COLO668 (cell line): Measurements from ENCODE around the gene IFITM1.
A peak's percentile ranks its signal among the peaks of the same experiment; 100 is the strongest.
"Not testable (repeated sequence)": the region's sequence is repeated elsewhere in the genome, so short reads cannot be mapped to it uniquely, and the experiment has no call there.

Experiments used
- DNase-seq: peaks from one replicate; lab custom pipeline; 2025; ENCODE audit not compliant: unreplicated experiment; lab: John Stamatoyannopoulos, UW

IFITM1 gene

DNA sequence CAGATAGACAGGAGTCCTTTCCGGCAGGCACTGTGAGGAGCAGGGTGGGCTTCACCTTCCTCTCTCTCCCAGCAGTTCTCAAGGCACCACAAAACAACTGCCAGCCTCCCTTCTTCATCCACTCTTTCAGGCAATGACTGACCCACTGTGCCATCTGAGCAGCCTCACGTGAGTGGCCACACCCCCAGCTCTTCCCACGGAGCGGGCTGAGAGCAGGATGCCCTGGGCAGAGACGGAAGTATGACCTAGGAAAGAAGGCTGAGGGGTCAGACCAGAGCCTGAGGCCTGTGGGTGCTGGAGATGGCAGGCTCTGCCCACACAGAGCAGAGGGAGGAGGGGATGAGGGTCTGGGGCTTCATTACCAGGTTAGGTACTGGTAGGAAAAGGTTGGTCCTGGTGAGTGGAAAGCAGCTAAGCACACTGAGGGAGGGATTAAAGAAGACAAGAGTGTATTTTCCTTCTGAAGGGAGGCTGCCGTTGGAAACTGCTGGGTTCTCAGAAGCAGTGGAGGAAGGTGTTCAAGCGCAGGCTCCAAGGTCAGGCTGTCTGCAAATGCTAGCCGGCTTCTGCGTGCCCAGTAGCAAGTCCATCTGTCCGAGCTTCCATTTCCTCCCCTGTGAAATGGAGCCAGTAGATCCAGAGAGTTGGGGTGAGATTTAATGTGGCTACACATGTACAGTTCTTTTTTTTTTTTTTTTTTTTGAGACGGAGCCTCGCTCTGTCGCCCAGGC lies 31.0 kb upstream of the IFITM1 start:
- DNase-seq: no peak

- DNase-seq: no peak
Observed at GRCh38 chr11:283405-284104, 30.3 kb upstream of the IFITM1 start.

- DNase-seq: no peak
Observed at GRCh38 chr11:284105-285020, 29.5 kb upstream of the IFITM1 start.

DNA sequence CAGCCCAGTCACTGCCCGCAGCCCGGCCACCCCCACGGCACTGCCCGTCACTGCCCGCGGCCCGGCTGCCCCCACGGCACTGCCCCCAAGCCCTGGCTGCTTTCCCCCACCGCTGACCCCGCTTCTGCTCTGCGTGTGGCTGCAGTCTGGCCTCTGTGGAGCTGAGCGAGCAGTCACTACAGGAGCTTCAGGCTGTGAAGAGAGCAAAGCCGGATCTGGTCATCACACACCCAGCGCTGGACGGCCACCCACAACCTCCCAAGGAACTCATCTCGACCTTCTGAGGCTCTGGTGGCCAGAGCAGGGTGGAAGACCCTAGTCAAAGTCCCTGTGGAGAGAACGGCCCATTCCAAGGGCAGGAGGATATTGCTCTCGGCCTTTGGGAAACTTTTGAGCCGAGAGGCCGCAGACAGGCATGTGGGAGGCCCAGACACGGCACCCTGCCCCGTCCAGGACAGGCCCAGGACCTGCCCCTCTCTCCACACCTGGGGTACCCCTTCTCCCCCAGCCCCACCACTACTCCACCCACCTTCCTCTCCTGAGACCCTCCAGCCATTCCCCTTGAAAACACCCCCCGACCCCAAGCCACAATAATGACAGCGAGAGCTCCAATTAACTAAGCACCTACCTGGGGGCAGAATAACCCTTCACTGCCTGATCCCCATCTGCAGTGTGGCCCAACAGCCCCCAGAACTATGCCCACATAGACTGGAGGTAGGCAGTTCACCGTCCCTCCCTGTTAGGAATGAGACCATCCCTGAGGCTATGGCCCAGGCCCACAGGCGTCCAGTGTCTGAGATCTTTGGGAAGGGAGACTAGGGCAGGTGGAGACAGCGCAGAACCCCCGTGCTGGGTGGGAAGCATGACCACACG lies 28.6 kb upstream of the IFITM1 start:
- no peak for DNase-seq

GRCh38 chr11:285894-286220 lies 28.0 kb upstream of the IFITM1 start:
- no peak for DNase-seq

DNA sequence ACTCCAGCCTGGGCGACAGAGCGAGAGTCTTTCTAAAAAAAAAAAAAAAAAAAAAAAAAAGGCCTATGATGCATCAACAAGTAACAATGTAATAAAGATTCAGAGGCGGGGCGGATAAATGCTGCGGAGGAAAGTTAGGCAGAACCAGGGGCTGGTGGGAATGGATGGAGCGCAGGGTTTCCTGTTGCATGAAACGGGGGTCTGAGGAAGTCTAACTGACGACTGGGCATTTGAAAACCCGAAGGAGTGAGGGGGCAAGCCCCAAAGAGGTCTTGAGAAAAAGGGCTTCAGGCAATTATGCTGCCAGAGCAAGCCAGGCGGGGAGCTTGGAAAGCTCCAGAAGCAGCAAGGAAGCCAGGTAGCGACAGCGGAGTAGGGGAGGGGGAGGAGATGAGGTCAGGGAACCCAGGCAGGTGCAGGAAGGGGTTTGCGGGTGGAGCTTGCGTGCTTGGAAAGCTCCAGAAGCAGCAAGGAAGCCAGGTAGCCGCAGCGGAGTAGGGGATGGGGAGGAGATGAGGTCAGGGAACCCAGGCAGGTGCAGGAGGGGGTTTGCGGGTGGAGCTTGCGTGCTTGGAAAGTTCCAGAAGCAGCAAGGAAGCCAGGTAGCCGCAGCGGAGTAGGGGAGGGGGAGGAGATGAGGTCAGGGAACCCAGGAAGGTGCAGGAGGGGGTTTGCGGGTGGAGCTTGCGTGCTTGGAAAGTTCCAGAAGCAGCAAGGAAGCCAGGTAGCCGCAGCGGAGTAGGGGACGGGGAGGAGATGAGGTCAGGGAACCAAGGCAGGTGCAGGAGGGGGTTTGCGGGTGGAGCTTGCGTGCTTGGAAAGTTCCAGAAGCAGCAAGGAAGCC lies 26.6 kb upstream of the IFITM1 start:
- not testable (repeated sequence) for DNase-seq

GRCh38 chr11:287821-288477 lies 25.9 kb upstream of the IFITM1 start:
- no peak for DNase-seq

GRCh38 chr11:288478-289397 lies 25.1 kb upstream of the IFITM1 start, which contains the start of gene PGGHG:
TSS of gene PGGHG (plus strand) at chr11:289126. CDS start at chr11:289817, 691 bp downstream.
- peak; percentile 7 for DNase-seq

DNA sequence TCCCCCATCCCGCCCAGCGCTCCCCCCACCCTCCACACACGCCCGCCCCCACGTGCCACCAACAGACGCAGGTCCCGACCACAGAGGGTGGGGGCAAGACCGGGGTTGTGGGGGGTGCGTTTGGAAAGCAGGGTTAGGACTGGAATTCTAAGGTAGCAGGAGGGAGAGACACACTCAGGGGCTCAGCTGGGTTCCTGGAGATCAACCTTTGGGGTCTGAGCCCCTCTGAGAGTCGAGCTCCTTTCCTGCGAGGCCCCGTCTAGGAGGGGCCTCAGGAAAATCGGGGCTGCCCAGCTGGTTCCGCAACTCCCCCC lies 24.5 kb upstream of the IFITM1 start:
- DNase-seq: no peak

GRCh38 chr11:289712-290620 lies 23.9 kb upstream of the IFITM1 start:
- DNase-seq: no peak

DNA sequence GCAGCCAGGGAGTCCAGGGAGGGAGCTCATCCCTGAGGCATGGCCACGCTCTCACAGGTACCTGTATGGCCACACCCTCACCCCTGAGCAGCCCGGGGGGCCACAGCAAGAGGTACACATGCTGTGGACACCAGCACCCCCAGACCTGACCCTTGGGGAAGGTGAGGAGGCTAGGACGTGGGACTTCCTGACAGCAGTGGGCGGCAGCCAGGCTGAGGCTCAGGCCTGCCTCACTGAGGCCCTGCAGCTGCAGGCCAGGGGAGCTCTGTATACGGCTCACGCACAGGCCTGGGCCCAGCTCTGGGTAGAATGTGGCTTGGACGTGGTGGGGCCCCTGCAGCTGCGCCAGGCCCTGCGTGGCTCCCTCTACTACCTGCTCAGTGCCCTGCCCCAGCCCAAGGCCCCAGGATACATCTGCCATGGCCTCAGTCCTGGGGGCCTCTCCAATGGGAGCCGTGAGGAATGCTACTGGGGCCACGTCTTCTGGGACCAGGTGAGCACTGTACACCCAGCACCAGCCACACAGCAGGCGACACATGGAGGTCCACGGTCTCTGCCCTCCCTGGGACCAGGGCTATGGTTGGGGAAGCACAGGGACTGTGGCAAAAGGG lies 23.1 kb upstream of the IFITM1 start:
- DNase-seq: no peak

DNA sequence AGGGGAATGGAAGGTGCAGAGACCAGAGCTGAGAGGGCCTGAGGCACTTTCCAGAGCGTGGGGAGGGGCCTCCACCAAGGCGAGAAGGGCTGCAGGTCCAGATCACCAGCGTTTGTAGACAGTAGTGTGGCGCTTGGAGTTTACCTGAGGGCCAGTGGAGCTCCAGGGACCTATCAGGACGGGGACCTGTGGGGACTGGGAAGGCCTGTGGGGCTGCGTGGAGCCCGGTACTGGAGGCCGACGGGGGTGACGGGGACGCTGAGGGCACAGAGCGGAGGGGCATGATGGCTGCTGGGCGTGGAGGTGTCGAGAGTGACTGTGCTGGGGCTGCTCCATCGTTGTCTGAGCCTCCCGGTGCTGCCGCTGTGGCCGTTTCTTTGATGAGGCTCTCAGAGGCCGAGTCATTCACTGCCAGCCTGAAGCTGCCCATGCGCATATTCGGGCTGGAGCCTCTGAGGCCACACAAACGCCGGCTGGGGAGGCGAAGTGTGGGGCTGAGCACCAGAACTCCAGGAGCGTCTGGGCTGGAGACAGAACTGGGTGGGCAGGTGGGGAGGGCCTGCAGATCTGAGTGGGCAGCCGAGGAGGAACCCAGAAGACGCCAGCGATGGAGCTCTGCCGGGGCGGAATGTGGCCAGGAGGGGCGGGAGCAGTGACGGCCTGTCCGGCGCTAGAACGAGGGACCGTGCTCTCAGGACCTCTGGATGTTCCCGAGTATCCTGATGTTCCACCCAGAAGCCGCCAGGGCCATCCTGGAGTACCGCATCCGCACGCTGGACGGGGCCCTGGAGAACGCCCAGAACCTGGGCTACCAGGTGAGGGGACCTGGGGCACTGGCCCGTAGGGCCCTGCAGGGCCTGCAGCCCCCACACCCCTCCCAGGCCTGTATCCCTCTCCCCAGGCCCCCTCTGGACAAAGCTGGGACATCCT lies 22.3 kb upstream of the IFITM1 start:
- DNase-seq: no peak

DNA sequence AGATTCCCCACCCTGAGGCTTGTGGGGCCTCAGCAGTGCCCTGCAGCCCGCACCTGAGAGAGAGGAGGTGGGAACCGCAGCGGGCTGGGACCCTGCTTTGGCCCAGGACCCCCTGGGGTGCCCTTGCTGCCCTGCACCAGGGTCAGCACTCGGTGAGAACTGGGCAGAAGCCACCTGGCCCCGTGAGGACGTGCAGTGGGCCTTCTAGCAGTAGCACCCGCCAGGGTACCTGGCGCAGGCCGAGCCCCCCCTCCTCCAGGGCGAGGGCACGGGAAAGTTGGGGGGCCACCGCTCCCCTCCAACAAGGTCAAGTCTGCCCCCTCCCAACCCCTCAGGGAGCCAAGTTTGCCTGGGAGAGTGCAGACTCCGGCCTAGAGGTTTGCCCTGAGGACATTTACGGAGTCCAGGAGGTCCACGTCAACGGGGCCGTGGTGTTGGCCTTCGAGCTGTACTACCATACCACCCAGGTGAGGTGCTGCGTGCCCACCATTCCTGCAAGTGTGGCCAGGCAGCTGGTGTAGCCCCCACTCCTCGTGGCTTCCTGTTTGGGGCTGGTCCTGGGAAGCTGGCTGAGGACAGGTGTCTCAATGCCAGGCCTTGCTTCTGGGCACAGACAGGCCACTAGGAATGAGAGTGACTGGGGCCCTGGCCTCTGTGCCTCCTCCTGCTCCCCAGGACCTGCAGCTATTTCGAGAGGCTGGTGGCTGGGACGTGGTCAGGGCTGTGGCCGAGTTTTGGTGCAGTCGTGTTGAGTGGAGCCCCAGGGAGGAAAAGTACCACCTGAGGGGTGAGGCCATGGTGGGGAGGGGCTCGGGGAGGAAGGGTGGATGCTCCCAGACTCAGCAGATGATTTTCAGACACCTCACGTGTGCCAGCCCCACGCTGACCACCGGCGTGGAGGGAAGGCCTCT lies 21.4 kb upstream of the IFITM1 start:
- DNase-seq: no peak

DNA sequence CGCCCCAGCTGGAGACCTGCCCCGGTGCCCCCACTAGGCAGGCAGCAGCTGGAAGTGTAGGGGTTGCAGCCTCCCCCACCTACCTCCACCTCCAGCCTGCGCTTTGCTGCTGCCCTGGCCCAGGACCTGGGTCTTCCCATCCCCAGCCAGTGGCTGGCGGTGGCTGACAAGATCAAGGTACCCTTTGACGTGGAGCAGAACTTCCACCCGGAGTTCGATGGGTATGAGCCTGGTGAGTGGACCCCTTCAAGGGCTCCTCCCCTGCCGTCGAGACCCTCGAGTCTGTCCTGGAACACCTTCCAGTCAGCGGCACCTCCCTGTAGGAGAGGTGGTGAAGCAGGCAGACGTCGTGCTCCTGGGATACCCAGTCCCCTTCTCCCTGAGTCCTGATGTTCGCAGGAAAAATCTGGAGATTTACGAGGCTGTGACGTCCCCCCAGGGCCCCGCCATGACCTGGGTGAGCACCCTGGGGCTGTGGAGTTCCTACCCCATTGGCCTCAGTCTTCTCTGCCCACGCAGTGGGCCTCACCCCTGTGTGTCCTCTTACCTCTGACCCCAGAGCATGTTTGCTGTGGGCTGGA lies 20.5 kb upstream of the IFITM1 start:
- no peak for DNase-seq
